Stimulated activated CD4-positive, alpha-beta T cell treated with anti-CD3 and anti-CD28 coated beads, Interleukin-4, amount 100 ng/mL, for 48 hours (primary cell): ENCODE data around the gene DEGS2.
"Not testable (repeated sequence)": the region's sequence is repeated elsewhere in the genome, so short reads cannot be mapped to it uniquely, and the experiment has no call there.

Experiments
- DNase-seq, 2 donors: peaks; one replicate each; pipeline ENCODE4 v3.0.0-alpha.2; 2020; ENCODE audit warnings: low read depth in 2 of 2

DEGS2 gene

GRCh38 chr14:100159094-100159864 is at the start of gene DEGS2:
Gene DEGS2 (minus strand): TSS chr14:100159645. CDS start chr14:100159587, 58 bp downstream.
- DNase-seq, result peak; percentile 46 to 65

- DNase-seq, result not testable (repeated sequence)
These were observed 48.7 kb upstream of the DEGS2 start for GRCh38 chr14:100208136-100208535.

GRCh38 chr14:100207588-100207987 is 48.1 kb upstream of the DEGS2 start:
- DNase-seq, result not testable (repeated sequence)

GRCh38 chr14:100204835-100205167 is 45.4 kb upstream of the DEGS2 start:
- DNase-seq, result not testable (repeated sequence)

GRCh38 chr14:100203962-100204834 is 44.8 kb upstream of the DEGS2 start:
- no peak for DNase-seq

- DNase-seq, result no peak
These were observed 43.7 kb upstream of the DEGS2 start for GRCh38 chr14:100203146-100203545.

- DNase-seq, result no peak
These were observed 43.3 kb upstream of the DEGS2 start for GRCh38 chr14:100202712-100203111.

GRCh38 chr14:100201701-100202100 is 42.3 kb upstream of the DEGS2 start:
- no peak for DNase-seq

GRCh38 chr14:100200311-100200710 is 40.9 kb upstream of the DEGS2 start:
- no peak for DNase-seq

GRCh38 chr14:100199240-100199860 is 39.9 kb upstream of the DEGS2 start:
- DNase-seq, result no peak

- peak in 1 of 2 donors; percentile 11 for DNase-seq
These were observed 34.2 kb upstream of the DEGS2 start for GRCh38 chr14:100193417-100194357.

GRCh38 chr14:100192672-100193416 is 33.4 kb upstream of the DEGS2 start:
- peak; percentile 99 to 100 for DNase-seq

- DNase-seq, result no peak
These were observed 32.8 kb upstream of the DEGS2 start for GRCh38 chr14:100192250-100192671.

- no peak for DNase-seq
These were observed 32.3 kb upstream of the DEGS2 start for GRCh38 chr14:100191584-100192249.

GRCh38 chr14:100190126-100190525 is 30.7 kb upstream of the DEGS2 start:
- DNase-seq, result no peak

- no peak for DNase-seq
These were observed 29.1 kb upstream of the DEGS2 start for GRCh38 chr14:100188392-100189030.

GRCh38 chr14:100187247-100187833 is 27.9 kb upstream of the DEGS2 start:
- DNase-seq, result no peak

GRCh38 chr14:100181876-100182551 is 22.6 kb upstream of the DEGS2 start:
- DNase-seq, result not testable (repeated sequence)
